CD8-positive, alpha-beta memory T cell (primary cell): ENCODE results near the gene SPRYD4. TPM values are rescaled to one million over a fixed set of nuclear protein-coding genes. Genes with fewer than 3 reads are reported as not detected.

ENCODE experiments used
- CTCF ChIA-PET: fragments of 350-600 bp; sonication (Branson Sonifier 250); formaldehyde crosslinking; loops from one replicate; lab custom pipeline; 2021; ENCODE audit warnings: antibody characterized with exemption; lab: Charles Lee
- POLR2A ChIA-PET: fragments of 350-600 bp; sonication (Branson Sonifier 250); formaldehyde crosslinking; loops from one replicate; lab custom pipeline; 2021; ENCODE audit warnings: antibody characterized with exemption; lab: Charles Lee
- DNase-seq, 5 donors: peaks; one replicate each; pipeline versions ENCODE4 v3.0.0 to v3.0.0-alpha.2; 2020 to 2022; ENCODE audit warnings: mixed read lengths in 1 of 5
- H3K27ac ChIP-seq: one replicate; pipeline ENCODE4 v1.7.0; 2013; ENCODE audit warnings: low read depth, mild to moderate bottlenecking, low read length, moderate library complexity
- H3K27me3 ChIP-seq: 2 replicates; pipeline ENCODE4 v1.7.0; 2013; ENCODE audit warnings: low read length, mild to moderate bottlenecking; ENCODE audit not compliant: insufficient read depth, poor library complexity, severe bottlenecking
- H3K36me3 ChIP-seq: 2 replicates; pipeline ENCODE4 v1.7.0; 2013; ENCODE audit warnings: mild to moderate bottlenecking, low read length, moderate library complexity; ENCODE audit not compliant: insufficient read depth
- H3K4me1 ChIP-seq: 2 replicates; pipeline ENCODE4 v1.7.0; 2013; ENCODE audit warnings: mild to moderate bottlenecking, low read length, moderate library complexity; ENCODE audit not compliant: insufficient read depth
- H3K4me3 ChIP-seq: 2 replicates; pipeline ENCODE4 v1.7.0; 2013; ENCODE audit warnings: mild to moderate bottlenecking, low read length
- H3K9me3 ChIP-seq: 2 replicates; pipeline ENCODE4 v1.7.0; 2013; ENCODE audit warnings: mild to moderate bottlenecking, low read length
- H3K27ac Mint-ChIP-seq, 8 donors: one replicate each; pipeline ENCODE4 v1.8.0; 2020 to 2021; ENCODE audit warnings: mixed read lengths in 8 of 8, mild to moderate bottlenecking in 6 of 8, inconsistent platforms in 3 of 8, moderate library complexity in 3 of 8
- H3K27me3 Mint-ChIP-seq, 2 donors: one replicate each; pipeline ENCODE4 v1.8.0; 2020 to 2021; ENCODE audit warnings: mixed read lengths in 2 of 2, mild to moderate bottlenecking in 1 of 2, moderate library complexity in 1 of 2
- H3K36me3 Mint-ChIP-seq, 3 donors: one replicate each; pipeline ENCODE4 v1.8.0; 2020 to 2021; ENCODE audit warnings: mixed read lengths in 3 of 3, inconsistent platforms in 1 of 3, mild to moderate bottlenecking in 1 of 3
- H3K4me1 Mint-ChIP-seq, 3 donors: one replicate each; pipeline ENCODE4 v1.8.0; 2020 to 2021; ENCODE audit warnings: mixed read lengths in 3 of 3, inconsistent platforms in 1 of 3, mild to moderate bottlenecking in 1 of 3
- H3K4me3 Mint-ChIP-seq, 7 donors: one replicate each; pipeline ENCODE4 v1.8.0; 2020 to 2021; ENCODE audit warnings: mixed read lengths in 7 of 7, mild to moderate bottlenecking in 6 of 7, moderate library complexity in 4 of 7, inconsistent platforms in 2 of 7
- H3K9me3 Mint-ChIP-seq, 5 donors: one replicate each; pipeline ENCODE4 v1.8.0; 2020 to 2022; ENCODE audit warnings: mixed read lengths in 5 of 5, mild to moderate bottlenecking in 3 of 5, moderate library complexity in 2 of 5, inconsistent platforms in 1 of 5
- polyA plus RNA-seq: library from polyadenylated mRNA; unstranded; fragments of 300-500 nt; fragmentation: Illumina TruSeq; gene quantifications from one replicate; pipeline ENCODE4 v1.2.3, GENCODE V29; 2021
- total RNA-seq, 2 experiments: library from RNA; stranded (reverse); gene quantifications; one replicate each; pipeline ENCODE4 v1.2.3, GENCODE V29; 2021

Gene SPRYD4
- total and polyA plus RNA-seq, 3 experiments from 2014 or later: 1.1 to 3.9 (median 3.7) TPM

- H3K9me3 ChIP-seq: no peaks in the 10 kb centered on the region
- DNase-seq: no peak
- no peak overlapping the region for H3K27ac ChIP-seq
- Mint-ChIP-seq H3K4me3 (peak overlapping the region; percentile 88 to 95 (median 91)), H3K9me3 (no peaks in the 10 kb centered on the region), H3K4me1 (peaks cover 22 to 37% (median 23%) of the 10 kb centered on the region in 3 donors), H3K27me3 (peaks cover 0 to 3% of the 10 kb centered on the region in 2 donors), H3K36me3 (no peaks in the 10 kb centered on the region), H3K27ac (peak overlapping the region in 7 of 8 donors; percentile 41 to 96 (median 92))
- H3K4me3 ChIP-seq: peak overlapping the region; percentile 63
- ChIA-PET POLR2A (interaction anchor here (1.6 kb wide), 1 partner anchor 114 kb away, joined by 3 read pairs; no protein-coding TSS in a partner anchor), CTCF (interaction anchor here (0.8 to 3.1 kb wide), 6 partner anchors 9 to 58 kb away, joined by 3 to 13 read pairs (median 6); no protein-coding TSS in a partner anchor)
- H3K36me3 ChIP-seq: no peaks in the 10 kb centered on the region
- H3K27me3 ChIP-seq: no peaks in the 10 kb centered on the region
- H3K4me1 ChIP-seq: peaks cover 29% of the 10 kb centered on the region
These were observed 54.2 kb downstream of the SPRYD4 start for GRCh38 chr12:56522411-56523193.

GRCh38 chr12:56528846-56529245 lies 60.5 kb downstream of the SPRYD4 start:
- ChIA-PET POLR2A (no interaction called here), CTCF (interaction anchor here (0.8 kb wide), 1 partner anchor 11 kb away, joined by 3 read pairs; no protein-coding TSS in a partner anchor)
- H3K27me3 Mint-ChIP-seq: no peaks in the 10 kb centered on the region
- Histone ChIP-seq H3K4me1 (no peaks in the 10 kb centered on the region), H3K27ac (no peak overlapping the region), H3K9me3 (no peaks in the 10 kb centered on the region), H3K27me3 (no peaks in the 10 kb centered on the region), H3K36me3 (no peaks in the 10 kb centered on the region), H3K4me3 (no peak overlapping the region)
- peak overlapping the region in 1 of 8 donors; percentile 48 for H3K27ac Mint-ChIP-seq
- H3K9me3 Mint-ChIP-seq: no peaks in the 10 kb centered on the region
- peaks cover 0 to 4% (median 4%) of the 10 kb centered on the region in 3 donors for H3K4me1 Mint-ChIP-seq
- no peak overlapping the region for H3K4me3 Mint-ChIP-seq
- H3K36me3 Mint-ChIP-seq: no peaks in the 10 kb centered on the region
- DNase-seq: no peak

Other genes with a start within 250 kb of the SPRYD4 start
- gene RNF41, start 246.7 kb upstream of the SPRYD4 start, total RNA-seq: 10 to 100 TPM; 41.2 to 42.3 TPM
- 47.4 TPM for gene RNF41, start 246.7 kb upstream of the SPRYD4 start, polyA plus RNA-seq
- gene NABP2, start 244.2 kb upstream of the SPRYD4 start, total RNA-seq: 100 to 1,000 TPM; 102 to 104 TPM
- 4.6 TPM for gene NABP2, start 244.2 kb upstream of the SPRYD4 start, polyA plus RNA-seq
- gene SLC39A5, start 238.5 kb upstream of the SPRYD4 start, total RNA-seq: under 1 TPM; 0.35 to 0.62 TPM
- gene SLC39A5, start 238.5 kb upstream of the SPRYD4 start, polyA plus RNA-seq: not detected
- 10 to 100 TPM; 67.0 to 69.9 TPM for gene ANKRD52, start 210.2 kb upstream of the SPRYD4 start, total RNA-seq
- gene ANKRD52, start 210.2 kb upstream of the SPRYD4 start, polyA plus RNA-seq: 16.1 TPM
- gene COQ10A, start 201.6 kb upstream of the SPRYD4 start, total RNA-seq: 10 to 100 TPM; 14.3 to 14.4 TPM
- gene COQ10A, start 201.6 kb upstream of the SPRYD4 start, polyA plus RNA-seq: 14.2 TPM
- 100 to 1,000 TPM; 279 to 286 TPM for gene CS, start 168.2 kb upstream of the SPRYD4 start, total RNA-seq
- 78.8 TPM for gene CS, start 168.2 kb upstream of the SPRYD4 start, polyA plus RNA-seq
- gene CNPY2, start 152.6 kb upstream of the SPRYD4 start, total RNA-seq: 100 to 1,000 TPM; 165 to 167 TPM
- 188 TPM for gene CNPY2, start 152.6 kb upstream of the SPRYD4 start, polyA plus RNA-seq
- gene PAN2, start 134.6 kb upstream of the SPRYD4 start, total RNA-seq: 10 to 100 TPM; 36.6 to 40.4 TPM
- gene PAN2, start 134.6 kb upstream of the SPRYD4 start, polyA plus RNA-seq: 5.4 TPM
- gene IL23A, start 129.7 kb upstream of the SPRYD4 start, total RNA-seq: 10 to 100 TPM; 26.9 to 29.6 TPM
- 26.4 TPM for gene IL23A, start 129.7 kb upstream of the SPRYD4 start, polyA plus RNA-seq
- 10 to 100 TPM; 61.6 to 63.5 TPM for gene STAT2, start 108.5 kb upstream of the SPRYD4 start, total RNA-seq
- gene STAT2, start 108.5 kb upstream of the SPRYD4 start, polyA plus RNA-seq: 65.0 TPM
- not detected for gene APOF, start 105.7 kb upstream of the SPRYD4 start, total RNA-seq
- not detected for gene APOF, start 105.7 kb upstream of the SPRYD4 start, polyA plus RNA-seq
- 10 to 100 TPM; 61.9 to 64.1 TPM for gene TIMELESS, start 19.2 kb upstream of the SPRYD4 start, total RNA-seq
- 3.9 TPM for gene TIMELESS, start 19.2 kb upstream of the SPRYD4 start, polyA plus RNA-seq
- not detected for gene MIP, start 13.9 kb upstream of the SPRYD4 start, total RNA-seq
- 0.07 TPM for gene MIP, start 13.9 kb upstream of the SPRYD4 start, polyA plus RNA-seq
- 1 to 10 TPM; 2.3 to 2.5 TPM for gene GLS2, start 19.6 kb downstream of the SPRYD4 start, total RNA-seq
- 3.2 TPM for gene GLS2, start 19.6 kb downstream of the SPRYD4 start, polyA plus RNA-seq
- gene RBMS2, start 53.2 kb downstream of the SPRYD4 start, total RNA-seq: 1 to 10 TPM; 3.5 to 4.7 TPM
- gene RBMS2, start 53.2 kb downstream of the SPRYD4 start, polyA plus RNA-seq: 1.4 TPM
- 10 to 100 TPM; 87.3 to 89.1 TPM for gene BAZ2A, start 161.7 kb downstream of the SPRYD4 start, total RNA-seq
- gene BAZ2A, start 161.7 kb downstream of the SPRYD4 start, polyA plus RNA-seq: 36.4 TPM
- gene ATP5F1B, start 177.4 kb downstream of the SPRYD4 start, total RNA-seq: 100 to 1,000 TPM; 925 to 960 TPM
- 828 TPM for gene ATP5F1B, start 177.4 kb downstream of the SPRYD4 start, polyA plus RNA-seq
- 100 to 1,000 TPM; 431 to 437 TPM for gene PTGES3, start 219.7 kb downstream of the SPRYD4 start, total RNA-seq
- 242 TPM for gene PTGES3, start 219.7 kb downstream of the SPRYD4 start, polyA plus RNA-seq